SU-DHL-6 (cell line): ENCODE data around the gene IPO9.

Experiments
- CTCF ChIP-seq: fragments of 200-600 bp; sonication (generic); IDR thresholded peaks from one replicate; pipeline ENCODE4 v1.5.1; 2017; ENCODE audit warnings: antibody characterized with exemption, mild to moderate bottlenecking, low read length, moderate library complexity; ENCODE audit not compliant: insufficient read depth, poor library complexity, severe bottlenecking
- EZH2phosphoT487 ChIP-seq: fragments of 200-600 bp; sonication (generic), shearing (Covaris generic); conservative IDR thresholded peaks from 2 replicates; pipeline ENCODE4 v1.6.1; 2018; ENCODE audit warnings: mild to moderate bottlenecking, antibody characterized with exemption, low read length, moderate library complexity, mixed read lengths

GRCh38 chr1:201918343-201918742 is 89.4 kb downstream of the IPO9 start:
- TF ChIP-seq CTCF (no peak), EZH2phosphoT487 (no peak)
